ENCODE data around the gene PRDM5.

Gene PRDM5

DNA sequence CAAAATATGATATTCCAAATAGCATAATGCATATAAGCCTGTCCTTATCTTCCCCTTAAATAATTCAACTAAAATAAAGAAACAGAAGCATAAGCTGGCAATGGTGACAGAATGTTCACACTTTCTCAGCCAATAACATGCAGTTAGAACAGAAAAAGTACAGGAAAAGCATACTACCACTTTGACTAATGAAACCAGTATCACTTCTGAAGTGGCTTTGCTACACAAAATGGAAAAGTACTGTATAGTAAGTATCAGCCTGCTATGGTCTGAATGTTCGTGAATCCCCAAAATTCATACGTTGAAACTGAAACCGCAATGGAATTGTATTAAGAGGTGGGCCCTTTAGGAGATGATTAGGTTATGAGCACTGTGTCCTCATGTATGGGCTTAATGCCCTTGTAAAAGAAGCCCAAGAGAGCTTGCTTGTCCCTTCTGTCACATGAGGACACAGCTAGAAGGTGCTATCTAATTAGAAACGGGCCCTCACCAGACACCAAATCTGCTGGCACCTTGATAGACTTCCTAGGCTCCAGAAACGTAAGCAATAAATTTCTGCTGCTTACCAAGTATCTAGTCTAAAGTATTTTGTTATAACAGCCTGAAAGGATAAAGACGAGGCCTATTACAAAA lies 102.6 kb downstream of the PRDM5 start:
- DNase-seq, result no peak

DNA sequence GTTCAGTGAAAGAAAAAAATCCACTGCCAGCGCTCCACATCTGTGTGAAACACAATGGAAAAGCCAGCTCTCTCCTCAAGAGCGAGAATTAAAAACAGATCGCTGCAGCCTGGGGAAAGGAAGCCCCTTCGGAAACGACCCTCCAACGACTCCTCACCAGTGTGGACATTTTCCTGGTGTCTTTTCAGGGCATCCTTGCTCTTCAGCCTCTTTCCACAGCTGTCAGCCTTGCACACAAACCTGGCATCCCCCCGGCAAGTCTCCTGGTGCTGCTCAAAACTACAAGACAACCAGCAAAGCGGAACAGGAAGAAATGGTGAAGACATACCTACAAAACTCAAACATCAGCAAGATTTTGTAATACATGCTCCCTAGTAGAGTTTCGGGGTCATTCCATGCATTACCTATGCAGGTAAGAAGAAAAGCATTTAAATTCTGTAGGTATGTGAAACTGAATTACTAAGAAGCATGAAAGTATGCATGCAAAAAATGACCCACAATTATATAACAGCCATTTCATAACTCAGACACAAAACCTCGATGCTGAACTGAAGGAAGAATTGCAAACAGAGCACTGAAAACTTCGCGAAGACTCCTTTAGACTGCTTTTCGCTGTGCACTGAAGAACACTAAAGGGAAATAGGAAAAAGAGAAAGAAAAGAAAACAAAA lies 106.1 kb downstream of the PRDM5 start:
- no peak for DNase-seq

DNA sequence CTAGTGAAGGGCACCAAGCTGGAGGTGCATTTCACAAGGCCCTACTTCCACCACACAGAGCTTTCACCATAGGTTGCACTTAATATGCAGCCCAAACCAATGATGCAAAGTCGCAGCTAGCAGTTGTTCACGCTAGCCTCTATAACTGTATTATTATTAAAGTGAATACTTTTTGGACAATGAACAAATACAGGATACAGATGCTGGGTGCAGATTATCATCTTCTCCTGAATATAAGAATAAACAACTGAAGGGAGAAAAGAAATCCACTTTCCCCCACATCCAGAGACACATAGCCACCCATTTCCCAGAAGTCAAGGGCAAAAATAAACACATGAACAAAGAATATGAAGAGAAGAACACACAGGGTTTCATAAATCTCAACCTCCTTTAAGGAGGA lies 107.2 kb downstream of the PRDM5 start:
- DNase-seq, result no peak

DNA sequence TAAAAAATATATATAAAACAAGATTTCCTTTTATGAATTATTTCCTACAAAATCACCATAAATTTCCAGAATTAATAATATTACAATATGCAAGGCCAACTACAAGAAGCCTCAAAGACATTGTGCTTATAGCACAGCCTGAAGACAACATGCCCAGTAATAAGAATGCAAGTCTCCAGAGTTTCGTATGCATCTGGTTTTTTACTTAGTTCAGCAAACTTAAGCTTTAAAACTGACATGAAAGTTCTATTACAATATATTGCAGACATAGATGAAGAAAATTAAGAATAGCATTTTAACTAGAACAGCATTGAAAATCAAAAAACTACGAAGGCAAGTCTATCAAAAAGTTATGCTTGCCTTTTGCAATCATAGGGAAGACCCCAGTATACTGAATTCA lies 107.6 kb downstream of the PRDM5 start:
- no peak for DNase-seq

DNA sequence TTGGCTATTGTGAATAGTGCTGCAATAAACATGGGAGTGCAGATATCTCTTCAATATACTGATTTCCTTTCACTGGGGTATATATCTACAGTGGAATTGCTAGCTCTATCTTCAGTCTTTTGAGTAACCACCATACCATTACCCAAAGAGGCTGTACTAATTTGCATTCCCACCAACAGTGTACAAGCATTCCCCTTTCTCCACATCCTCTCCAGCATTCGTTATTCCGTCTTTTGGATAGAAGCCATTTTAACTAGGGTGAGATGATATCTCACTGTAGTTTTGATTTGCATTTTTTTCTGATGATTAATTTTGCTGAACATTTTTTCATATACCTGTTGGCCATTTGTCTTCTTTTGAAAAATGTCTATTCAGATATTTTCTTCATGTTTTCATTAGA lies 110.3 kb downstream of the PRDM5 start:
- no peak for DNase-seq

DNA sequence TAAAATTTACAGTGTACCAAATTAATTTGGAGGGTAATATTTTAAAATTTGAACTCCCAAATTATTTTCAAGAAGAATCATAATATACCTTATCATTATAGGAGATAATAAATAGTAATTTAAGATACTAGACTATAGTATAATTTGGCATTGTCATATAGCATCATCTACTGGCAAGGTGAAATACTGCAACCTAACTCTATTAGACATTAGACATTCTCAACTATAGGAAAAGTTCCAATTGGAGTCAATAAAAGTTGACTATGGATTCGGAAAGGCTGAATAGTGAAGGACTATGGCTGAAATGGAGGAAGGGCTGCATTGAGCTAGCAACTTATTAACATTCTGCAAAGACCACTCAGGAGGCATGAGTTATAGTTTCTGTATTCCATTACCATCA lies 113.0 kb downstream of the PRDM5 start:
- no peak for DNase-seq

DNA sequence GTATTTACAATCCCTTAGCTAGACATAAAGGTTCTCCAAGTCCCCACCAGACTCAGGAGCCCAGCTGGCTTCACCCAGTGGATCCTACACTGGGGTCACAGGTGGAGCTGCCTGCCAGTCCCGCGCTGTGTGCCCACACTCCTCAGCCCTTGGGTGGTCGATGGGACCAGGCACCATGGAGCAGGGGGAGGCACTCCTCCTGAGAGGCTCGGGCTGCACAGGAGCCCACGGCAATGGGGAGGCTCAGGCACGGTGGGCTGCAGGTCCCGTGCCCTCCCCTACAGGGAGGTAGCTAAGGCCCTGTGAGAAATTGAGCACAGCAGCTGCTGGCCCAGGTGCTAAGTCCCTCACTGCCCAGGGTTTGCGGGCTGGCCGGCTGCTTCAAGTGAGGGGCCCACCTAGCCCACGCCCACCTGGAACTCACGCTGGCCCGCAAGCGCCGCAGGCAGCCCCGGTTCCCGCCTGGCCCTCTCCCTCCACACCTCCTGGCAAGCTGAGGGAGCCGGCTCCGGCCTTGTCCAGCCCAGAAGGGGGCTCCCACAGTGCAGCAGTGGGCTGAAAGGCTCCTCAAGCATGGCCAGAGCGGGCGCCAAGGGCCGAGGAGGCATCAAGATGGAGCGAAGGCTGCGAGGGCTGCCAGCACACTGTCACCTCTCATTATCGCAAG lies 113.9 kb downstream of the PRDM5 start:
- no peak for DNase-seq

DNA sequence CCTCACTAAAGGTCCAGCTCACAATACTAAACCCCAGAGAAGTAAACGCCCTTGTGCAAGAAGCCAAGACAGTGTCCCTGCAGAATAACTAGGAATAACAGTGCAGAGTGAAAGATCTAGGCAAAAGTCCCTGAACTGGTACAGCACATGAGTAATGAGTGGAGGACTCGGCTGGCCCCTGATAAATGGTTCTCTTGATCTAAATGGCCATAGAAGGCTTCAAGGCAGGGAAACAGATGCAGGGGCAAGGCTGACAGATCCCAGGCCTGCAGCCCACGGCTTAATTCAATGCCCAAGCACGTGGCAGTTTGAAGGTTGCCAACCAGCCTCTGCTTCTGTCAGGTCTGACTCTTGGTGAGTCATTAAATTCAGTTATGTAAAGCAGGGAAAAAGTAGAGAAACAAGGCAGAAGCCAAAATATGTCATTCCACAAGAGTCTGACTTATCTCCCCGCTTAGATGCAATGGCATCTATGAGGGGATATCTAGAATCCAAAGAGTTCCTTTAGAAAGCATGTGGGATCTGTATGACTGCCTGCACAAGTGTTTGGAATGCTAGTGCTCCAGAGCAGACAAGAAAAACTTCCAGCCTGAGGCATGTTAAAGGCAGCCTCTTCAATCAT lies 121.3 kb downstream of the PRDM5 start:
- DNase-seq, result peak; percentile 55

DNA sequence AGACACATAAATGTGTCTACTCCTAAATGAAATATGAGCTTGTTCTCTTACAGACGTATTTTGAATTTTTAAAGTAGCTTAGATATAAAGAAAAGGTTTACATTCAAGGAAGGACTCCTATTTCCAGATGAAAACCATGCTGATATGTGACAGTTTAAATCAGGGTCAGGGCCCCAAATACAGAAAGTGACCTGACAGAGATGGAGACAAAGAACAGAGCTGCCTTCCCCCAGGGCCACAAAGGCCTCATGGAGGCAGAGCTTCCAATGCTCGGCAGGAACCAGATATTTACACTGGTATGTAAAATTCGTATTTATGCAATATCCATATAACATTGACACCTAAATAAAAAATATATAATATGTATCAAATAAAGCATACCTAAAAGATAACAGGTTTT lies 124.0 kb downstream of the PRDM5 start:
- no peak for DNase-seq

DNA sequence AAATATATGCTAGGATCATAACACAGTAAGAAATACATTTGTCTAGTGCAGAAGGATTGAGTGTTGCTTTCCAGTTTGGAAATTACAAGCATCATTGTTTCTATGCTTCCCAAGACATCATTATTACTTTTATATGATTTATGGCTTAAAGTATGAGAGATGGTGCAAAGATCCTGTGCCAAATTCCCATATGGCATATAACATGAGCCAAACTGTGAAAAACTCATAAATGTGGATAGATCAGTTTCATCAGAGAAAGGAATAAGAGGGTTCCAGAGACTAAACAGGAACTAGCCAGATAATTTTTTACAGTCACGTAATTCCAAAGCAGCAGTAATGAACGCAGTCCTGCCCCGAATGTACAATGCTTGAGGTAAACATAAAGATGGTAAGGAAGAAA lies 126.3 kb downstream of the PRDM5 start:
- no peak for DNase-seq

DNA sequence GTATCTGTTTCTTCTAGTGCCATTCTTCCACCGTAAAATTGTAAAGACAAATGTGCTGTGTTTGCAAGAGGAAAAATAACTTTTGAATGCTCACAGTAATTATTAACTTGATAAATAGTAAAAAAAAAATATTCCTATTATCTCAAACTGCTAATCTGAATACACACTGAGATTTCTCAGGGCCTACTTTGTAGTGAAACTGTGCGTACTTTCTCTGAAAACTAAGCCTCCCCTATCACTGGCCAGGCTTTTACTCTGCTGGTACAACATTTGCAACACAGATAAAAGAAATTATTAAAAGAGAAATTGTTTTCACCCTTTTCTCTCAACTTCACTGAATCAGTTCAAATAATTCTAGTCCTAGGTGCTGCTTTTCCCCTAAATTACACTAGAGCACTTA lies 137.3 kb downstream of the PRDM5 start:
- no peak for DNase-seq

DNA sequence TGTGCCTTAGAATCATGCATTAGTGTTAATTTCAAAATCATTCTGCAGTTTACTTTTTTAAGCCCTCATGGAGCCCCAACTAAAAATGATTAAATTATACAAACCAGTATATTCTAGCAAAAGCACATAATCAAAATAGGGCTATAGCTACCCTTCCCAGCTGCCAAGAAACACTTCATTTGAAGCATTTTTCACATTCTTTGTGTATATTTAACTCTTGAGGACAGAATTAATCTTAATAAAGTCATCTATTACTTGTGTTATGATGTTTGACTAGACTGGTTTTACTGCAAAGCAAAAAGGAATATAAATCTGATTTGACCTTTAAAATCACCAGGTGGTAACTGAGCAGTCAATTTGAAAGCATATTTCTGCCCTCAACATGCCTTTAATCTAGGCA lies 145.1 kb downstream of the PRDM5 start:
- DNase-seq, result peak; percentile 18

DNA sequence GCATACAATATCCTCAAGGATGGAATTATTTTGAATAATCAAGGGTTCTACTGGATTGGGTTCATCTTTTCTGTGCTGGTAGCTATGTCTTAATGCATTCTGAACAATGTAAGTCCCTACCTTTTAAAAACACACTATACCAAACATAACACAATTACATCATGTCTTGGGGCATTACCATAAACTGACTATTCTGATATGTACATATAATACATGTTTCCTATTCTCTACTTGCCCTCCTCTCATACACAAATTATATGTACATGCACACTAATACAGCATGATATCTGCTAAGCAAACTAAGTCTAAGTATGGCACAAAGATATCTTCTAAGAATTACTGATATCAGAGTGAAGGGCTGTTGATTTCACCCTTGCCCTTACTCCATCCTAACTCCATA lies 147.1 kb downstream of the PRDM5 start:
- DNase-seq, result no peak

DNA sequence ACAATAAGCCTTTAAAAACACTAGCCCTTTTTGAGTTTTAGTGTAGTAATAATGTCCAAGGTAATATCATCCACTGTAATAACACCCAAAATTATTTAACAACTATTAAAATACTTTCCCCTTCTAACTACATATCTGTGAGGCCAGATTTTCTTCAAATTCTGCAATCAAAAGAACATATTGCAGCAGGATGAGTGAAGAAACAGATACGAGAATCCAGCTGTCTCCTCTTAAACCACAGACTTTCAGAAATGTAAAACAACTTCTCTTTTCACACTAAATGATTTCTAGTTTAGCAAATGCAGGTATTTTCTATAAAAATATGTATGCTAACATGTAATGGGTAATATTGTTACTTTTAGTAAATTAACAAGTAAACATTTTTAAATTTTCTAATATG lies 148.9 kb downstream of the PRDM5 start:
- no peak for DNase-seq

DNA sequence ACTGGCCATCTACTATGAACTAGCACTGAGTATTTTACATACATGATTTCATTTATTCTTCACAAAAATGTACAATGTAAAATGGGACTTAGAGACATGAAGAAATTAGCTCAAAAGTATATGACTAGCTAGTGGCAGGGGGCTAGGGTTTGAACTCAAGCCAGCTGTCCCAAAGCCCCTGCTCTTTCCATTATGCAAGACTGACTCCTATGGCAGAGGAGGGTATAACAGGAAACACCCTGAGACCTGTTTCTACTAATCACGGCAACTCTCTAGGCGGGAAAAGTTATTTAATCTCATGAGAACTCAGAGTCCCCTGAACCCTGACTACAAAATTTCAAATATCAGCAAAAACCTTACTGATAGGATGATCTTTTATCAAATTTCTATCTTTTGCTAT lies 150.6 kb downstream of the PRDM5 start:
- DNase-seq, result no peak

DNA sequence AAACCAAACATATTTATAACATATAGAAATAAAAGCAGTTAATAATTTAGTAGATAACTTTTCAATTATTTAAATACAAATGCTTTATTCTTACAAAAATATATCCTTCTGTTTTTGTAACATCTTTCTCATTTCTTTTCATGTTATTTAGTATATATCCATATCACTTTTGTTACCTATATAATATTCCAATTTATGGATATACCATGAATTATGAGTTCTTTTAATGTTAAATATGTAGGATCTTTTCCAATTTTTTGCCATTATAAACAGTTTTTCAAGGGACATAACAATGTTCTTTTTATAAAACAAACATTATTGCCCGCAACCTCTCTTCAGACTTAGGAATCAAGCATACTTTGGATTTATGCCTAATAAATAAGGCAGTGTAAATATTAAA lies 151.6 kb downstream of the PRDM5 start:
- DNase-seq, result no peak

DNA sequence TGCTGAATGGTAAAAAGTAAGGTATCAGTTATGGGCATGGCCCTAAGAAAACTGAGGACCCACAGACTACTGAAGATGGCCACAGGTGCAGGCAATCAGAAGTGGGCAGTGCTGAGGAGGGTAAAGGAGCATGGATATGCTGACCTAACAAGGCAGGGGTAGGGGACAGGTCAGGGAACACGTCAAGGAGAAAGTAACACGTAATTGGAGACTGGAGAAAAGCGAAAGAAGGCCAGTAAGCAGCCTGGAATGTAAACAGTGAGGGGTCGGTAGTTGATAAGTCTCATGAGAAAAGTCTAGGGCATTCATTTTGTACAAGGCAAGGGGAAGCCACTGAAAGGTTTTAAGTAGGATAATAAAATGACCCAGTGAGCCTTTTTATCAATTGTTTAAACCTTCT lies 153.3 kb downstream of the PRDM5 start:
- DNase-seq, result peak; percentile 81

DNA sequence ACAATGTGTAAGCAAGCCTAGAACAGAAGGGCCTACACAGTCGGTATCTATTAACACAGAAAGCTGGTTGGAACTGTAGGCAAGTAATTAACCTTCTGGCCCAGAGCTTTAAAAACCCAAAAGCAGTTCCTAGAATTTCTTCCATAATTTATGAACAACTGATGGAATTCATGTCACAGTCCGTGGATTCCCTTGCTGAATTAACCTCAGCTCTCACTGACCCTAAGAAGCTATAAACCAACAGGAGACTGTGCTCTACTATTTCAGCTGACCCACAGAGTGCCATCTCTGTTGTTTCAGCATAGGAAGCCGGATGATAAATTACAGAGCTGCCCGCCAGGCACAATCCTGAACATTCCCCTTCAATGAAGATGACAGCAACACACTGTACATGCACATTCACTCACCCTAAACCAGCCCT lies 157.3 kb downstream of the PRDM5 start:
- DNase-seq, result no peak

DNA sequence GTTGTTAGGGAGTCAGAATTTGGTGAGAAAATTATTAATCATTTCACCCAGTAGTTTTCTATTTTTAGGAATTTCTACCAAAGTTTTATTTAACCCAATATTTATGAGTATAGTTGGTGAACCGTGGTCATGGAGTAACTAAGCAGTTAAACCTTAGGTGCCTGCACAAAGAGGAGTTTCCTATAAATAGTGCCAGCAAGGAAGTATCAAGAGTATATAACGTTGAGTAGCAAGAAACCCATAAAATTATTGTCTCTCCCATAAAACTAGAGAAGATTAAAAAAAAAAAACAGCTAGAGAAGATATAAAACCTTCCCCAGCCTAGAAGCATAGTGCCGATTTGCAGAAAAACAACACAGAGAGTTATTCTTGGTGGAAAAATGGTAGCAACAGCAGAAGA lies 158.9 kb downstream of the PRDM5 start:
- no peak for DNase-seq

DNA sequence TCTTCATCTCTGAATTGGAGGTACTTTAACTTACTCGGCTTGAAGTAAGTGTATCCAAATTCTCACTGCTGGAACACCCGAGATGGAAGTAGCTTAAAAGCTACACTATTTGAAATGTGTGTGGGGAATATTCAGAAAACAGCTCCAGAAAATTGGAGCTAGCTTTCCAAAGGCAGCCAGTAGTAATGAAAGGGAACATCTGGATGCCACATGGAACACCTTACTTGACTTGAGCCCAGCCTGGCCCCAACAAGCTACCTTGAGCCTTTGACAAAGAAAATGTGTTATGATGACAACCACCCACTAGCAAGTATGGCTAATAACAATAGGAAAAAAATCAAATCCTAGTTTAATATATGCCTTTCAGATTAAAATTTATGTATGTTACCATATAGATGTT lies 161.5 kb downstream of the PRDM5 start:
- no peak for DNase-seq

DNA sequence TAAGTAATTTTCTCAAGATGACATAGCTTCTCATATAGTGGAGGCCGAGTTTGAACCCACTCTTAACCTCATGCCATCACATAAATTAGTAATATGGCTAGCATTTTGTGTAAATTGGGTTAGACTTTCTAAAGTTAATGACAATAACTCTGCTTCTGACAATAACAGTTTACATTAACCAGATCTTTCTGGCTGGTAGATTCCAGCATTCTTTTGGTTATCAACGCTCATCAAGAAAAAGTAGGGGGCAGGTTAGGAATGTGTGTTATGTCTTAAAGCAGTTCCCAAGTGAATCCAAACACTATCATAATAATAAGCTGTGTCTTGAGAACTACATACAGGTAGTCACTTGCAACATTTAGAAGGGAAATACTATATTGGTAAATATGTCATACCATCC lies 162.5 kb downstream of the PRDM5 start:
- DNase-seq, result peak; percentile 6

DNA sequence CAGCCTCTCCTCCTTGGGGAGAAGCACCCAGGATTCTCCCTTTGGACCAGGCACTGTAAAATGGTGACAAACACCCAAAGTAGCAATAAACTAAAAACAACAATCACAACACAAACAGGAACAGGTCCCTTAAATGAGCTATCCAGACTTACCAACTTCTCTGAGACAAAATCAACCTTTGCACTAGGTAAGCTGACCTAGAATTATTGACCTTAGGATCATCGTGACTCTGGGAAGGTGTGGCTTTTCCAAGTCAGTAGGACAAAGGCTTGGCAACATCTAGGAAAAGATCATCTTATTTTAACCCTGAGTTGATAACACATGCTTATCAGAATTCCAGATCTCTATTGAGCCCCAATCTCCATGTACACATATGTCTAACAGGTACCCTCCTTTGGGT lies 166.7 kb downstream of the PRDM5 start:
- DNase-seq, result no peak

DNA sequence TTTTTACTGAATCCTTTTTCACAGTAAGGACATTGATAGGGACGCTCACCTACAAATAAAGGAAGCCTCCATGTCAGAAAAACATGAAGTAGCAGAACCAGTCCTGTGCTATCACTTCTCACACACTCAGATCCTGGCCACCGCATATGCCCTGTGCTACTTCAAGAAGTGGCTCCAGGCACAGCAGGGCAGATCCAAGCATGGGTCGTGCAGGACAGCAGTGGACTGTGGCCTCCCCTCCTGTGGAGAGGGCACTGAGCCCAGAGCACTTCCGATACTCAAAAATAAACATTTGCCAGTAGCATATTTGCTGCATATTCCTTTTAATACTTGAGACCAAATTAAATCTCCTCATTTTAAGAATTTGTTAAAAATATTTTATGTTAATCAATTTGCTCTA lies 167.9 kb downstream of the PRDM5 start:
- DNase-seq, result no peak

DNA sequence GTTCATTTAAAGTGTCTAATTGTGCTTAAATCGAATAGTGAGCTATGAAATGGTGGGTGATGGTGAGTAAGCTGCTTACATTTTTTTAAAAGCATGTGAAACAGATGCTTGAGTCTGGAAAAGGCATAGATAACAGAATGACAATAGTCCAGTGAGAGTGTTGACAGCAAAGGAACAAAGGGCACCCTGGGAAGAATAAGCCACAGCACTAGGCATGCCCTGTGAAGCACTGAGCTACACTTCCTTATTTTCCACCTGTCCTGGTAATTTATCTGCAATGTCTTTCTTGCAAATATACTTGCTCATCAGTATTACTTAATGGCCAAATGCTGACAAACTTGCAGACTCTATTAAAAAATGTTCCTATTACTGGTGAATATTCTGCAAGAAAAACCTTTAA lies 168.7 kb downstream of the PRDM5 start:
- DNase-seq, result no peak

Data from fibroblast of skin of scalp (primary cell).